Endodermal cell (in vitro differentiated cells): Measurements from ENCODE around the gene KRTAP1-4. TPM values are rescaled to one million over a fixed set of nuclear protein-coding genes. Genes with fewer than 3 reads are reported as not detected.
"Not testable (repeated sequence)": the region's sequence is repeated elsewhere in the genome, so short reads cannot be mapped to it uniquely, and the experiment has no call there.

Experiments used
- DNase-seq: peaks from one replicate; pipeline ENCODE4 v3.0.0-alpha.2; 2017
- H3K27ac ChIP-seq: 2 replicates; pipeline ENCODE4 v1.5.1; 2013; ENCODE audit warnings: mild to moderate bottlenecking, low read depth, low read length, moderate library complexity
- H3K27me3 ChIP-seq: 2 replicates; pipeline ENCODE4 v1.6.1; 2013; ENCODE audit warnings: mild to moderate bottlenecking, low read length, moderate library complexity; ENCODE audit not compliant: insufficient read depth, control insufficient read depth, poor library complexity, severe bottlenecking
- H3K36me3 ChIP-seq: 2 replicates; pipeline ENCODE4 v1.7.0; 2013; ENCODE audit warnings: mild to moderate bottlenecking, low read length, moderate library complexity; ENCODE audit not compliant: control insufficient read depth, insufficient read depth
- H3K4me1 ChIP-seq: one replicate; pipeline ENCODE4 v1.7.0; 2013; ENCODE audit warnings: low read length; ENCODE audit not compliant: control insufficient read depth, insufficient read depth
- H3K4me3 ChIP-seq: 2 replicates; pipeline ENCODE4 v1.5.1; 2013; ENCODE audit warnings: mild to moderate bottlenecking, low read length, moderate library complexity
- H3K9ac ChIP-seq: 2 replicates; pipeline ENCODE4 v1.6.1; 2013; ENCODE audit warnings: mild to moderate bottlenecking, low read length, moderate library complexity; ENCODE audit not compliant: poor library complexity, severe bottlenecking; ENCODE audit errors: extremely low read depth
- H3K9me3 ChIP-seq: 2 replicates; pipeline ENCODE4 v1.6.1; 2013; ENCODE audit warnings: mild to moderate bottlenecking, low read length, moderate library complexity; ENCODE audit not compliant: control insufficient read depth
- H3K27ac Mint-ChIP-seq: 2 replicates; pipeline ENCODE4 v1.8.0; 2020; ENCODE audit warnings: mixed read lengths
- H3K27me3 Mint-ChIP-seq: 2 replicates; pipeline ENCODE4 v1.8.0; 2021; ENCODE audit warnings: mild to moderate bottlenecking, mixed read lengths; ENCODE audit not compliant: insufficient read depth
- H3K36me3 Mint-ChIP-seq: 2 replicates; pipeline ENCODE4 v1.8.0; 2020; ENCODE audit warnings: low read depth, mixed read lengths
- H3K4me1 Mint-ChIP-seq: 2 replicates; pipeline ENCODE4 v1.8.0; 2020; ENCODE audit warnings: mixed read lengths
- H3K4me3 Mint-ChIP-seq: 2 replicates; pipeline ENCODE4 v1.8.0; 2020; ENCODE audit warnings: mild to moderate bottlenecking, moderate library complexity, mixed read lengths
- H3K9me3 Mint-ChIP-seq: 2 replicates; pipeline ENCODE4 v1.8.0; 2020; ENCODE audit warnings: mild to moderate bottlenecking, mixed read lengths
- CTCF ChIP-seq: fragments of 200-600 bp; sonication (generic); conservative IDR thresholded peaks from 2 replicates; pipeline ENCODE4 v1.5.0; 2021; ENCODE audit warnings: antibody characterized with exemption, mild to moderate bottlenecking
- WGBS, 2 experiments: methylation state at CpG; one replicate each; pipeline versions ENCODE4 v1.1.5 to v1.1.7; 2013; ENCODE audit warnings: missing lambda C conversion rate in 2 of 2, mixed read lengths in 1 of 2; ENCODE audit not compliant: insufficient coverage in 1 of 2, insufficient read length in 1 of 2; 5-methylcytosine and 5-hydroxymethylcytosine counted together
- total RNA-seq, 2 donors: library from RNA; stranded (reverse); fragmentation: NEBNext Ultra II Directional in 1 of 2; extraction: Animal tissue kit (Norgen Biotek cat#: 25700) in 1 of 2; gene quantifications; 2 replicates in 1 of 2; 3 replicates in 1 of 2; pipeline ENCODE4 v1.2.1, GENCODE V29; 2021

KRTAP1-4 gene
- total RNA-seq, 2 donors from 2014 or later = not detected

- 87 to 88% methylated on average over 7 of the region's 7 CpGs for WGBS, 2 experiments
- H3K27me3 Mint-ChIP-seq = no peaks in the 10 kb centered on the region
- peaks cover 14% of the 10 kb centered on the region for H3K4me1 Mint-ChIP-seq
- no peak for TF ChIP-seq CTCF
- Histone ChIP-seq H3K9ac (no peak overlapping the region), H3K27me3 (no peaks in the 10 kb centered on the region), H3K4me1 (no peaks in the 10 kb centered on the region), H3K36me3 (no peaks in the 10 kb centered on the region), H3K27ac (no peak overlapping the region), H3K4me3 (no peak overlapping the region), H3K9me3 (no peaks in the 10 kb centered on the region)
- H3K36me3 Mint-ChIP-seq = no peaks in the 10 kb centered on the region
- no peak for DNase-seq
- H3K4me3 Mint-ChIP-seq = no peak overlapping the region
- H3K9me3 Mint-ChIP-seq = no peaks in the 10 kb centered on the region
- H3K27ac Mint-ChIP-seq = no peak overlapping the region
Measured at GRCh38 chr17:41048441-41048840, 18.4 kb upstream of the KRTAP1-4 start.

- H3K4me1 Mint-ChIP-seq = peaks cover 14% of the 10 kb centered on the region
- H3K9ac ChIP-seq, H3K4me1 ChIP-seq, H3K27me3 ChIP-seq, H3K27me3 Mint-ChIP-seq, H3K27ac ChIP-seq, DNase-seq, H3K9me3 Mint-ChIP-seq, H3K9me3 ChIP-seq, H3K4me3 Mint-ChIP-seq, H3K27ac Mint-ChIP-seq, H3K4me3 ChIP-seq, H3K36me3 Mint-ChIP-seq, H3K36me3 ChIP-seq: not testable (repeated sequence)
- 97% methylated on average over 6 of the region's 33 CpGs; no CpG with 5 or more reads in 1 of the 2 experiments for WGBS, 2 experiments
Measured at GRCh38 chr17:41046735-41047465, 16.9 kb upstream of the KRTAP1-4 start, which contains the start of gene KRTAP2-1. Gene KRTAP2-1, minus strand, starts transcription at chr17:41047316. Its CDS starts 49 bp downstream, at chr17:41047267.

DNA sequence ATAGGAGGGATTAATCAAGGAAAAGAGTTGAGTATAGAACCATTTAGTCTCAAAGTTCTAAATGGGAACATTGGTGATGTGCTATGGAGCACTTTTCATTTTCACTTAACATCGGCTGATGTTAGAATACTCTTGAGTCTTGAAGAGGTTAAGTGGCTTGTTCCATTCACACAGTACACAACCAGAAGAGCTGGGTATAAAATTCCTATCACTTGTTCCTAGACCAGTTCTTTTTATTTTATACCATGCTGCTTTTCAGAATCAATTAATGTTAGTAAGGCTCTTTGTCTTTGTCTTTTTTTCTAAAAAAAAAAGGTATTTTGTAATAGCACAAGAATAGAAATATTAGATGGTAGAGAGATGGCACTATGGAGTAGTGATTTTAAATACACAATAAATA is 13.0 kb upstream of the KRTAP1-4 start:
- no peak for TF ChIP-seq CTCF
- H3K27me3 Mint-ChIP-seq = no peaks in the 10 kb centered on the region

DNA sequence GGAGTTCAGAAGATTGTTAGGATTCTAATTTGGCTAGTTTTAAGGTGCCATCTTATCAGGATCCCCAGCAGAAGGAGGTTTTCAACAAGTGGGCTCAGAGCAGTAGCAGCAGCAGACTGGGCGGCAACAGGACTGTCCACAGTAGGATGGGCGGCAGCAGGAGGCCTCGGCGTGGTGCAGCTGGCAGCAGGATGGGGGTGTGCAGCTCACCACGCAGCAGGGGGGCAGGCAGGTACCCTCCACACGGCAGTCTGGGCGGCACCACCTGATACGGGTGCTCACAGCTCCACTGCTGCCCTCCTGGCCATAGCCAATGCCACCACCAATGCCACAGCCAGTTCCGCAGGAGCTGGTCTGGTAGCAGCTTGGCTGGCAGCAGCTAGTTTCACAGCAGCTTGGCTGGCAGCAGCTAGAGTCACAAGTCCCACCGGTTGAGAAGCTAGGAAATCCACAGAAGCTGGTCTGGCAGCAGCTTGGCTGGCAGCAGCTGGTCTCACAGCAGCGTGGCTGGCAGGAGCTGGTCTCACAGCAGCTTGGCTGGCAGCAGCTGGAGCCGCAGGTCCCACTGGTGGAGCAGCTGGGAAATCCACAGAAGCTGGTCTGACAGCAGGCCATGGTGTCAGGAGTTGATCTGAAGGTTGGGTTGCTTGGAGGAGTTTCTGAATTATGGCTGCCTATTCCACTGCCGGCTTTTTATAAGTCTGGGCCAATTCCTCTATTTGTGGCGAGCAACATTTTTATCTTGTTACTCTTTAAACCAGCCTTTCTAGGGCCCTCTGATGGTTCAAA is 11.0 kb upstream of the KRTAP1-4 start, which contains the start of gene KRTAP1-1:
Gene KRTAP1-1, minus strand, starts transcription at position 668 of the 789 bp plus-strand sequence. Its CDS starts 53 bp downstream, at position 615.
- not testable (repeated sequence) for H3K36me3 ChIP-seq, H3K9ac ChIP-seq, H3K9me3 Mint-ChIP-seq, H3K9me3 ChIP-seq, H3K27me3 ChIP-seq, H3K4me3 ChIP-seq, H3K27me3 Mint-ChIP-seq, H3K4me1 Mint-ChIP-seq, DNase-seq, H3K36me3 Mint-ChIP-seq, H3K27ac Mint-ChIP-seq, H3K4me3 Mint-ChIP-seq, H3K4me1 ChIP-seq, H3K27ac ChIP-seq
- 89 to 92% methylated on average over 4 to 12 of the region's 14 CpGs for WGBS, 2 experiments

More for the DNA sequence above, 13.0 kb upstream of the KRTAP1-4 start:
- no peaks in the 10 kb centered on the region for H3K27me3 ChIP-seq
- no peaks in the 10 kb centered on the region for H3K4me1 ChIP-seq
- H3K9ac ChIP-seq = no peak overlapping the region
- 100% methylated on average over 1 of the region's 1 CpG; no CpG with 5 or more reads in 1 of the 2 experiments for WGBS, 2 experiments
- H3K4me1 Mint-ChIP-seq = peaks cover 4% of the 10 kb centered on the region
- no peaks in the 10 kb centered on the region for H3K36me3 Mint-ChIP-seq
- H3K9me3 Mint-ChIP-seq = no peaks in the 10 kb centered on the region
- no peak for DNase-seq
- H3K9me3 ChIP-seq = no peaks in the 10 kb centered on the region
- no peak overlapping the region for H3K27ac ChIP-seq
- no peak overlapping the region for H3K4me3 ChIP-seq
- H3K36me3 ChIP-seq = no peaks in the 10 kb centered on the region
- H3K27ac Mint-ChIP-seq = no peak overlapping the region
- H3K4me3 Mint-ChIP-seq = no peak overlapping the region
